Right atrium auricular region (tissue), 2 donors: ENCODE results near the gene FARP1. TPM values are rescaled to one million over a fixed set of nuclear protein-coding genes. Genes with fewer than 3 reads are reported as not detected.

ENCODE experiments used
- DNase-seq: peaks from one replicate; pipeline ENCODE4 v3.0.0-alpha.2; 2019; ENCODE audit warnings: low spot score
- H3K27ac ChIP-seq, 2 donors: fragments of 200-600 bp; sonication (generic); 1 replicate in 1 of 2; 2 replicates in 1 of 2; pipeline ENCODE4 v1.5.1; 2016 to 2019
- H3K27me3 ChIP-seq, 2 donors: fragments of 200-600 bp; sonication (generic); one replicate each; pipeline versions ENCODE4 v1.5.1 to v1.6.0; 2017 to 2019
- H3K36me3 ChIP-seq: fragments of 200-600 bp; sonication (generic); one replicate; pipeline ENCODE4 v1.5.1; 2016
- H3K4me1 ChIP-seq, 2 donors: fragments of 200-600 bp; sonication (generic); one replicate each; pipeline versions ENCODE4 v1.5.1 to v1.6.0; 2017 to 2019
- H3K4me3 ChIP-seq, 2 donors: fragments of 200-600 bp; sonication (generic); 1 replicate in 1 of 2; 2 replicates in 1 of 2; pipeline ENCODE4 v1.5.1; 2017 to 2019; ENCODE audit warnings: mild to moderate bottlenecking in 1 of 2, moderate library complexity in 1 of 2
- H3K9me3 ChIP-seq, 2 donors: fragments of 200-600 bp; sonication (generic); one replicate each; pipeline ENCODE4 v1.5.1; 2019
- total RNA-seq, 2 donors: library from RNA; depleted of rRNA; stranded (reverse); fragments of >200 nt; gene quantifications; one replicate each; pipeline ENCODE4 v1.1.0, GENCODE V29; 2016
- TF ChIP-seq, protein P1 (sequence below), 2 donors: fragments of 200-600 bp; sonication (generic); IDR thresholded peaks; one replicate each; pipeline ENCODE4 v1.5.1; 2019; ENCODE audit warnings: antibody characterized with exemption in 2 of 2

Gene FARP1
- total RNA-seq, 2 donors from 2014 or later: 15.5 to 25.7 TPM

DNA sequence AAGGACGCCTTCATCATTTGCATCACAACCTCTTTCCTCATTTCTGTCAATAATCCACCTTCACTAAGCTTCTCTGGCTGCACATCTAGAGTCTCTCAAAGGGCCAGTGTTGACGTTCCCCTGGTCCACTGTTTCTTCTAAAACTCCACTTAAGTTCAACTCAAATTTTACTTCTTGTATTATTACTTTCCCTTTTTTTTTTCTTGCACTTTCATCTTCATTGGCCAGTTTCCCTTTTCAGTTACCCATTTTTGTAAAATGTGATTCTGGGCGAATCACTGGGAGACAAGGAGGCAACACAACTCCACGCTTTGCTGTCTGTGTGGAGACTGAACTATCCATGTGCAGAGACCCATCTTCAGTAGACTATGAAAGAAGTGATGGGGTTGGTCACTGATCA is 162.8 kb downstream of the FARP1 start:
- no peaks in the 10 kb centered on the region for H3K9me3 ChIP-seq
- H3K27me3 ChIP-seq: no peaks in the 10 kb centered on the region
- H3K27ac ChIP-seq: no peak overlapping the region
- no peak overlapping the region for H3K4me3 ChIP-seq
- TF ChIP-seq, protein P1, sequence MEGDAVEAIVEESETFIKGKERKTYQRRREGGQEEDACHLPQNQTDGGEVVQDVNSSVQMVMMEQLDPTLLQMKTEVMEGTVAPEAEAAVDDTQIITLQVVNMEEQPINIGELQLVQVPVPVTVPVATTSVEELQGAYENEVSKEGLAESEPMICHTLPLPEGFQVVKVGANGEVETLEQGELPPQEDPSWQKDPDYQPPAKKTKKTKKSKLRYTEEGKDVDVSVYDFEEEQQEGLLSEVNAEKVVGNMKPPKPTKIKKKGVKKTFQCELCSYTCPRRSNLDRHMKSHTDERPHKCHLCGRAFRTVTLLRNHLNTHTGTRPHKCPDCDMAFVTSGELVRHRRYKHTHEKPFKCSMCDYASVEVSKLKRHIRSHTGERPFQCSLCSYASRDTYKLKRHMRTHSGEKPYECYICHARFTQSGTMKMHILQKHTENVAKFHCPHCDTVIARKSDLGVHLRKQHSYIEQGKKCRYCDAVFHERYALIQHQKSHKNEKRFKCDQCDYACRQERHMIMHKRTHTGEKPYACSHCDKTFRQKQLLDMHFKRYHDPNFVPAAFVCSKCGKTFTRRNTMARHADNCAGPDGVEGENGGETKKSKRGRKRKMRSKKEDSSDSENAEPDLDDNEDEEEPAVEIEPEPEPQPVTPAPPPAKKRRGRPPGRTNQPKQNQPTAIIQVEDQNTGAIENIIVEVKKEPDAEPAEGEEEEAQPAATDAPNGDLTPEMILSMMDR (IDR thresholded peaks at IDR 0.05): no peak
- no peak for DNase-seq
- peaks cover 0 to 16% of the 10 kb centered on the region in 2 donors for H3K4me1 ChIP-seq
- no peaks in the 10 kb centered on the region for H3K36me3 ChIP-seq

- TF ChIP-seq, protein P1 (IDR thresholded peaks at IDR 0.05): no peak
- Histone ChIP-seq H3K9me3 (no peaks in the 10 kb centered on the region), H3K27ac (peak overlapping the region in 1 of 2 donors; percentile 40), H3K36me3 (no peaks in the 10 kb centered on the region), H3K4me1 (peaks cover 0 to 5% of the 10 kb centered on the region in 2 donors), H3K27me3 (no peaks in the 10 kb centered on the region), H3K4me3 (peak overlapping the region in 1 of 2 donors; percentile 9)
- no peak for DNase-seq
Measured at GRCh38 chr13:98307463-98308085, 164.7 kb downstream of the FARP1 start.

GRCh38 chr13:98308086-98308911 is 165.4 kb downstream of the FARP1 start:
- no peak for DNase-seq
- H3K27me3 ChIP-seq: no peaks in the 10 kb centered on the region
- TF ChIP-seq, protein P1 (IDR thresholded peaks at IDR 0.05): no peak
- H3K9me3 ChIP-seq: no peaks in the 10 kb centered on the region
- no peak overlapping the region for H3K27ac ChIP-seq
- H3K4me1 ChIP-seq: peaks cover 0 to 5% of the 10 kb centered on the region in 2 donors
- H3K4me3 ChIP-seq: no peak overlapping the region
- H3K36me3 ChIP-seq: no peaks in the 10 kb centered on the region

- TF ChIP-seq, protein P1 (IDR thresholded peaks at IDR 0.05): no peak
- Histone ChIP-seq H3K4me1 (peaks cover 0 to 6% of the 10 kb centered on the region in 2 donors), H3K27me3 (no peaks in the 10 kb centered on the region), H3K27ac (no peak overlapping the region), H3K4me3 (no peak overlapping the region), H3K36me3 (no peaks in the 10 kb centered on the region), H3K9me3 (no peaks in the 10 kb centered on the region)
- no peak for DNase-seq
Measured at GRCh38 chr13:98309569-98310335, 166.9 kb downstream of the FARP1 start.

DNA sequence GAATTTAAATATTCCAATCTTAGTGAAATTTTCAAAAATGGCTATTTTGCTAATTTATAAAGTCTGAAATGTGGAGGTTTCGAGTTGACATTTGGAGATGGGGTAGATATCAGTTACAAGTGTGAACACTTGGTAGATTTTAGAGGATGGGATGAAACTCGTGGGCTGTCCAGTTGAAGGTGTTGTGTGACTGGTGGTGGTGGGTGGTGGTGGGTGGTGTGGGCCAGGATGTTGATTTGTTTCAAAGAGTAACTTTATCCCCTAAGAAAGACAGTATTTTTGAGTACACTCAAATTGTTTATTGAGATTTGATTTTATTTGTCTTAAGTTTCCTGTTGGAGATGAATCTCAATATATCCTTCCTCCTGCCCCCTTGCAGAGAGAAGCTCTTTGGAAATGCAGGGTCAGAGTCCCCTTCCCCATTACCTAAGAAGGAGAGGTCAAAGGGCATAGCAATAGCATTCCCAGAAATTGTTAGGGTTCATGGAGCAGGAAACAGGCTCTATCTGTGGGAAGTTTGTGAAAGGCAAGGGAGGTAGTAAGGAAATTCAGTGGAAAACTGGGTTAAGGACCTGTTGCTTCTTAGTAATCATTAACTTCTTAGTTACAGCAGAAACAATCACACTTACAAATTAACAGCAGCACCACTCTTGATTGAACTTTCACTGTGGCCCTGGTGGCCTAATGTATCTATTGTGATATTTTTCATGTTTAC is 167.7 kb downstream of the FARP1 start:
- Histone ChIP-seq H3K9me3 (no peaks in the 10 kb centered on the region), H3K4me3 (no peak overlapping the region), H3K4me1 (peaks cover 0 to 14% of the 10 kb centered on the region in 2 donors), H3K27ac (no peak overlapping the region), H3K27me3 (no peaks in the 10 kb centered on the region), H3K36me3 (no peaks in the 10 kb centered on the region)
- TF ChIP-seq, protein P1 (IDR thresholded peaks at IDR 0.05): no peak
- DNase-seq: no peak
